ENCODE data around the gene RPGRIP1L.

The RPGRIP1L gene

GRCh38 chr16:53672461-53672860 is 31.2 kb downstream of the RPGRIP1L start:
- no peak for DNase-seq
- in situ Hi-C loops (cut with HindIII; ENCODE audit: low pct_ligation_motif_present, low pct_unique_long_range_greater_than_20kb, low sequenced_read_pairs): no loop called here

- in situ Hi-C loops (cut with HindIII; ENCODE audit: low pct_ligation_motif_present, low pct_unique_long_range_greater_than_20kb, low sequenced_read_pairs): no loop called here
- no peak for DNase-seq
These were observed 34.8 kb downstream of the RPGRIP1L start for GRCh38 chr16:53668869-53669268.

- in situ Hi-C loops (cut with HindIII; ENCODE audit: low pct_ligation_motif_present, low pct_unique_long_range_greater_than_20kb, low sequenced_read_pairs): no loop called here
- DNase-seq: no peak
These were observed 36.8 kb downstream of the RPGRIP1L start for GRCh38 chr16:53666786-53667415.

GRCh38 chr16:53664724-53665345 is 38.8 kb downstream of the RPGRIP1L start:
- DNase-seq: no peak

GRCh38 chr16:53662072-53662471 is 41.6 kb downstream of the RPGRIP1L start:
- in situ Hi-C loops (cut with HindIII; ENCODE audit: low pct_ligation_motif_present, low pct_unique_long_range_greater_than_20kb, low sequenced_read_pairs): no loop called here
- DNase-seq: no peak

More at GRCh38 chr16:53664724-53665345, 38.8 kb downstream of the RPGRIP1L start:
- in situ Hi-C loops (cut with HindIII; ENCODE audit: low pct_ligation_motif_present, low pct_unique_long_range_greater_than_20kb, low sequenced_read_pairs): no loop called here

- in situ Hi-C loops (cut with HindIII; ENCODE audit: low pct_ligation_motif_present, low pct_unique_long_range_greater_than_20kb, low sequenced_read_pairs): no loop called here
- DNase-seq: no peak
These were observed 48.7 kb downstream of the RPGRIP1L start for GRCh38 chr16:53654946-53655345.

GRCh38 chr16:53651357-53651756 is 52.3 kb downstream of the RPGRIP1L start:
- in situ Hi-C loops (cut with HindIII; ENCODE audit: low pct_ligation_motif_present, low pct_unique_long_range_greater_than_20kb, low sequenced_read_pairs): no loop called here
- no peak for DNase-seq

- in situ Hi-C loops (cut with HindIII; ENCODE audit: low pct_ligation_motif_present, low pct_unique_long_range_greater_than_20kb, low sequenced_read_pairs): no loop called here
- no peak for DNase-seq
These were observed 57.2 kb downstream of the RPGRIP1L start for GRCh38 chr16:53646506-53646905.

GRCh38 chr16:53643474-53643873 is 60.2 kb downstream of the RPGRIP1L start:
- in situ Hi-C loops (cut with HindIII; ENCODE audit: low pct_ligation_motif_present, low pct_unique_long_range_greater_than_20kb, low sequenced_read_pairs): no loop called here
- DNase-seq: no peak

GRCh38 chr16:53642094-53642493 is 61.6 kb downstream of the RPGRIP1L start:
- in situ Hi-C loops (cut with HindIII; ENCODE audit: low pct_ligation_motif_present, low pct_unique_long_range_greater_than_20kb, low sequenced_read_pairs): no loop called here

GRCh38 chr16:53636978-53637377 is 66.7 kb downstream of the RPGRIP1L start:
- DNase-seq: no peak
- in situ Hi-C loops (cut with HindIII; ENCODE audit: low pct_ligation_motif_present, low pct_unique_long_range_greater_than_20kb, low sequenced_read_pairs): no loop called here

More at GRCh38 chr16:53642094-53642493, 61.6 kb downstream of the RPGRIP1L start:
- DNase-seq: no peak

GRCh38 chr16:53632526-53632925 is 71.1 kb downstream of the RPGRIP1L start:
- DNase-seq: no peak
- in situ Hi-C loops (cut with HindIII; ENCODE audit: low pct_ligation_motif_present, low pct_unique_long_range_greater_than_20kb, low sequenced_read_pairs): no loop called here

GRCh38 chr16:53631236-53632025 is 72.2 kb downstream of the RPGRIP1L start:
- in situ Hi-C loops (cut with HindIII; ENCODE audit: low pct_ligation_motif_present, low pct_unique_long_range_greater_than_20kb, low sequenced_read_pairs): no loop called here
- no peak for DNase-seq

GRCh38 chr16:53629607-53630312 is 73.9 kb downstream of the RPGRIP1L start:
- in situ Hi-C loops (cut with HindIII; ENCODE audit: low pct_ligation_motif_present, low pct_unique_long_range_greater_than_20kb, low sequenced_read_pairs): no loop called here
- no peak for DNase-seq

GRCh38 chr16:53629151-53629550 is 74.5 kb downstream of the RPGRIP1L start:
- DNase-seq: no peak
- in situ Hi-C loops (cut with HindIII; ENCODE audit: low pct_ligation_motif_present, low pct_unique_long_range_greater_than_20kb, low sequenced_read_pairs): no loop called here

GRCh38 chr16:53626811-53627210 is 76.8 kb downstream of the RPGRIP1L start:
- in situ Hi-C loops (cut with HindIII; ENCODE audit: low pct_ligation_motif_present, low pct_unique_long_range_greater_than_20kb, low sequenced_read_pairs): no loop called here
- no peak for DNase-seq

GRCh38 chr16:53626161-53626560 is 77.5 kb downstream of the RPGRIP1L start:
- no peak for DNase-seq
- in situ Hi-C loops (cut with HindIII; ENCODE audit: low pct_ligation_motif_present, low pct_unique_long_range_greater_than_20kb, low sequenced_read_pairs): no loop called here

GRCh38 chr16:53625221-53625620 is 78.4 kb downstream of the RPGRIP1L start:
- DNase-seq: no peak
- in situ Hi-C loops (cut with HindIII; ENCODE audit: low pct_ligation_motif_present, low pct_unique_long_range_greater_than_20kb, low sequenced_read_pairs): no loop called here

GRCh38 chr16:53622315-53622714 is 81.3 kb downstream of the RPGRIP1L start:
- no peak for DNase-seq
- in situ Hi-C loops (cut with HindIII; ENCODE audit: low pct_ligation_motif_present, low pct_unique_long_range_greater_than_20kb, low sequenced_read_pairs): no loop called here

All from ACHN (cell line).